Endodermal cell (in vitro differentiated cells): ENCODE data around the gene TMEM43. TPM values are rescaled to one million over a fixed set of nuclear protein-coding genes. Genes with fewer than 3 reads are reported as not detected.

ENCODE experiments used
- DNase-seq: peaks from one replicate; pipeline ENCODE4 v3.0.0-alpha.2; 2017
- H3K27ac ChIP-seq: 2 replicates; pipeline ENCODE4 v1.5.1; 2013; ENCODE audit warnings: mild to moderate bottlenecking, low read depth, low read length, moderate library complexity
- H3K27me3 ChIP-seq: 2 replicates; pipeline ENCODE4 v1.6.1; 2013; ENCODE audit warnings: mild to moderate bottlenecking, low read length, moderate library complexity; ENCODE audit not compliant: insufficient read depth, control insufficient read depth, poor library complexity, severe bottlenecking
- H3K36me3 ChIP-seq: 2 replicates; pipeline ENCODE4 v1.7.0; 2013; ENCODE audit warnings: mild to moderate bottlenecking, low read length, moderate library complexity; ENCODE audit not compliant: control insufficient read depth, insufficient read depth
- H3K4me1 ChIP-seq: one replicate; pipeline ENCODE4 v1.7.0; 2013; ENCODE audit warnings: low read length; ENCODE audit not compliant: control insufficient read depth, insufficient read depth
- H3K4me3 ChIP-seq: 2 replicates; pipeline ENCODE4 v1.5.1; 2013; ENCODE audit warnings: mild to moderate bottlenecking, low read length, moderate library complexity
- H3K9ac ChIP-seq: 2 replicates; pipeline ENCODE4 v1.6.1; 2013; ENCODE audit warnings: mild to moderate bottlenecking, low read length, moderate library complexity; ENCODE audit not compliant: poor library complexity, severe bottlenecking; ENCODE audit errors: extremely low read depth
- H3K9me3 ChIP-seq: 2 replicates; pipeline ENCODE4 v1.6.1; 2013; ENCODE audit warnings: mild to moderate bottlenecking, low read length, moderate library complexity; ENCODE audit not compliant: control insufficient read depth
- H3K27ac Mint-ChIP-seq: 2 replicates; pipeline ENCODE4 v1.8.0; 2020; ENCODE audit warnings: mixed read lengths
- H3K27me3 Mint-ChIP-seq: 2 replicates; pipeline ENCODE4 v1.8.0; 2021; ENCODE audit warnings: mild to moderate bottlenecking, mixed read lengths; ENCODE audit not compliant: insufficient read depth
- H3K36me3 Mint-ChIP-seq: 2 replicates; pipeline ENCODE4 v1.8.0; 2020; ENCODE audit warnings: low read depth, mixed read lengths
- H3K4me1 Mint-ChIP-seq: 2 replicates; pipeline ENCODE4 v1.8.0; 2020; ENCODE audit warnings: mixed read lengths
- H3K4me3 Mint-ChIP-seq: 2 replicates; pipeline ENCODE4 v1.8.0; 2020; ENCODE audit warnings: mild to moderate bottlenecking, moderate library complexity, mixed read lengths
- H3K9me3 Mint-ChIP-seq: 2 replicates; pipeline ENCODE4 v1.8.0; 2020; ENCODE audit warnings: mild to moderate bottlenecking, mixed read lengths
- CTCF ChIP-seq: fragments of 200-600 bp; sonication (generic); conservative IDR thresholded peaks from 2 replicates; pipeline ENCODE4 v1.5.0; 2021; ENCODE audit warnings: antibody characterized with exemption, mild to moderate bottlenecking
- WGBS, 2 experiments: methylation state at CpG; one replicate each; pipeline versions ENCODE4 v1.1.5 to v1.1.7; 2013; ENCODE audit warnings: missing lambda C conversion rate in 2 of 2, mixed read lengths in 1 of 2; ENCODE audit not compliant: insufficient coverage in 1 of 2, insufficient read length in 1 of 2; 5-methylcytosine and 5-hydroxymethylcytosine counted together
- total RNA-seq, 2 donors: library from RNA; stranded (reverse); fragmentation: NEBNext Ultra II Directional in 1 of 2; extraction: Animal tissue kit (Norgen Biotek cat#: 25700) in 1 of 2; gene quantifications; 2 replicates in 1 of 2; 3 replicates in 1 of 2; pipeline ENCODE4 v1.2.1, GENCODE V29; 2021

TMEM43 gene
- total RNA-seq, 2 donors from 2014 or later, result 28.9 to 39.3 TPM

GRCh38 chr3:14156843-14157561, 32.1 kb downstream of the TMEM43 start:
- Histone ChIP-seq H3K27ac (no peak overlapping the region), H3K36me3 (peaks cover 86% of the 10 kb centered on the region), H3K4me3 (no peak overlapping the region), H3K4me1 (no peaks in the 10 kb centered on the region), H3K9ac (no peak overlapping the region), H3K9me3 (peaks cover 16% of the 10 kb centered on the region), H3K27me3 (no peaks in the 10 kb centered on the region)
- WGBS, 2 experiments, result 93 to 99% methylated on average over 8 to 13 of the region's 13 CpGs
- DNase-seq, result no peak
- H3K27ac Mint-ChIP-seq, result no peak overlapping the region
- H3K9me3 Mint-ChIP-seq, result peaks cover 14% of the 10 kb centered on the region
- H3K36me3 Mint-ChIP-seq, result peaks cover 86% of the 10 kb centered on the region
- TF ChIP-seq CTCF, result no peak
- no peak overlapping the region for H3K4me3 Mint-ChIP-seq
- peaks cover 11% of the 10 kb centered on the region for H3K4me1 Mint-ChIP-seq
- no peaks in the 10 kb centered on the region for H3K27me3 Mint-ChIP-seq

GRCh38 chr3:14157951-14158350, 33.1 kb downstream of the TMEM43 start:
- H3K27ac Mint-ChIP-seq, result no peak overlapping the region
- Histone ChIP-seq H3K9ac (no peak overlapping the region), H3K27me3 (no peaks in the 10 kb centered on the region), H3K27ac (no peak overlapping the region), H3K4me1 (no peaks in the 10 kb centered on the region), H3K36me3 (peaks cover 86% of the 10 kb centered on the region), H3K9me3 (peaks cover 26% of the 10 kb centered on the region), H3K4me3 (no peak overlapping the region)
- WGBS, 2 experiments, result 94 to 97% methylated on average over 5 to 9 of the region's 9 CpGs
- H3K36me3 Mint-ChIP-seq, result peaks cover 90% of the 10 kb centered on the region
- H3K4me3 Mint-ChIP-seq, result no peak overlapping the region
- peaks cover 4% of the 10 kb centered on the region for H3K4me1 Mint-ChIP-seq
- H3K27me3 Mint-ChIP-seq, result no peaks in the 10 kb centered on the region
- no peak for DNase-seq
- H3K9me3 Mint-ChIP-seq, result peaks cover 22% of the 10 kb centered on the region
- TF ChIP-seq CTCF, result no peak

- Histone ChIP-seq H3K36me3 (peaks cover 89% of the 10 kb centered on the region), H3K4me1 (no peaks in the 10 kb centered on the region), H3K9me3 (peaks cover 27% of the 10 kb centered on the region), H3K4me3 (no peak overlapping the region), H3K27me3 (no peaks in the 10 kb centered on the region), H3K9ac (no peak overlapping the region), H3K27ac (no peak overlapping the region)
- Mint-ChIP-seq H3K9me3 (peaks cover 22% of the 10 kb centered on the region), H3K36me3 (peaks cover 91% of the 10 kb centered on the region), H3K27me3 (no peaks in the 10 kb centered on the region), H3K27ac (no peak overlapping the region), H3K4me1 (no peaks in the 10 kb centered on the region), H3K4me3 (no peak overlapping the region)
- no peak for TF ChIP-seq CTCF
- WGBS, 2 experiments, result 94 to 95% methylated on average over 6 to 14 of the region's 14 CpGs
- no peak for DNase-seq
Observed at GRCh38 chr3:14158370-14158769, 33.5 kb downstream of the TMEM43 start.
